Nephron (organoid): ENCODE results near the gene ZNF485.

Experiments used
- H3K27ac Mint-ChIP-seq, 3 experiments: 2 replicates each; pipeline ENCODE4 v1.8.0; 2020; ENCODE audit warnings: mixed read lengths in 3 of 3, mild to moderate bottlenecking in 2 of 3, moderate library complexity in 1 of 3
- H3K27me3 Mint-ChIP-seq: 2 replicates; pipeline ENCODE4 v1.8.0; 2021; ENCODE audit warnings: low read depth, mild to moderate bottlenecking, moderate library complexity, mixed read lengths
- H3K36me3 Mint-ChIP-seq: 2 replicates; pipeline ENCODE4 v1.8.0; 2020; ENCODE audit warnings: low read depth, mixed read lengths
- H3K4me1 Mint-ChIP-seq: 2 replicates; pipeline ENCODE4 v1.8.0; 2020; ENCODE audit warnings: mixed read lengths
- H3K4me3 Mint-ChIP-seq, 3 experiments: 2 replicates each; pipeline ENCODE4 v1.8.0; 2020; ENCODE audit warnings: mild to moderate bottlenecking in 3 of 3, mixed read lengths in 3 of 3, moderate library complexity in 2 of 3
- H3K9me3 Mint-ChIP-seq: 2 replicates; pipeline ENCODE4 v1.8.0; 2020; ENCODE audit warnings: mixed read lengths
- TF ChIP-seq, protein P1 (sequence below), 3 experiments: fragments of 200-600 bp; sonication (generic); IDR thresholded peaks; one replicate each; pipeline ENCODE4 v1.5.0; 2021; ENCODE audit warnings: antibody characterized with exemption in 3 of 3; ENCODE audit not compliant: unreplicated experiment in 3 of 3

ZNF485 gene

DNA sequence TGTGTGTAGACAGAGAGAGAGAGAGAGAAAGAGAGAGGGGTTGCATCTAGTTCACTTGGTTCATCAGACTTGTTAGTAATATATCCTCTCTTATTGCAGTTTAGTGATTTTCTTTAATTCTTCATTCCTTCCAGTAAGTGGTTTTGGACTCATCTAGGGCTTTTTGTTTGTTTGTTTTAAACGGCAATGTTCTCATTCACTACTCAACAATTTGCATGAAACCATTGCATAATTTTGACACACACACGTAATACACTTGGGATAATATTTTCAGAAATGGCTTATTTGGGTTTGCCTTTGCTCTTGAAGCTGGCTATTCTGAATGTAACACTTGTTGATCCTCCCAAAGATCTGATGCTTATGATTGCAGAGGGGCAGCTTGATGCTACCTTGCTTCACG lies 58.8 kb downstream of the ZNF485 start:
- Mint-ChIP-seq H3K4me1 (no peaks in the 10 kb centered on the region), H3K9me3 (peaks cover 3% of the 10 kb centered on the region), H3K36me3 (no peaks in the 10 kb centered on the region), H3K27ac (no peak overlapping the region), H3K27me3 (peaks cover 17% of the 10 kb centered on the region), H3K4me3 (no peak overlapping the region)
- TF ChIP-seq, protein P1, sequence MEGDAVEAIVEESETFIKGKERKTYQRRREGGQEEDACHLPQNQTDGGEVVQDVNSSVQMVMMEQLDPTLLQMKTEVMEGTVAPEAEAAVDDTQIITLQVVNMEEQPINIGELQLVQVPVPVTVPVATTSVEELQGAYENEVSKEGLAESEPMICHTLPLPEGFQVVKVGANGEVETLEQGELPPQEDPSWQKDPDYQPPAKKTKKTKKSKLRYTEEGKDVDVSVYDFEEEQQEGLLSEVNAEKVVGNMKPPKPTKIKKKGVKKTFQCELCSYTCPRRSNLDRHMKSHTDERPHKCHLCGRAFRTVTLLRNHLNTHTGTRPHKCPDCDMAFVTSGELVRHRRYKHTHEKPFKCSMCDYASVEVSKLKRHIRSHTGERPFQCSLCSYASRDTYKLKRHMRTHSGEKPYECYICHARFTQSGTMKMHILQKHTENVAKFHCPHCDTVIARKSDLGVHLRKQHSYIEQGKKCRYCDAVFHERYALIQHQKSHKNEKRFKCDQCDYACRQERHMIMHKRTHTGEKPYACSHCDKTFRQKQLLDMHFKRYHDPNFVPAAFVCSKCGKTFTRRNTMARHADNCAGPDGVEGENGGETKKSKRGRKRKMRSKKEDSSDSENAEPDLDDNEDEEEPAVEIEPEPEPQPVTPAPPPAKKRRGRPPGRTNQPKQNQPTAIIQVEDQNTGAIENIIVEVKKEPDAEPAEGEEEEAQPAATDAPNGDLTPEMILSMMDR (IDR thresholded peaks at IDR 0.05; ENCODE audit: unreplicated experiment in 3 of 3) = no peak

DNA sequence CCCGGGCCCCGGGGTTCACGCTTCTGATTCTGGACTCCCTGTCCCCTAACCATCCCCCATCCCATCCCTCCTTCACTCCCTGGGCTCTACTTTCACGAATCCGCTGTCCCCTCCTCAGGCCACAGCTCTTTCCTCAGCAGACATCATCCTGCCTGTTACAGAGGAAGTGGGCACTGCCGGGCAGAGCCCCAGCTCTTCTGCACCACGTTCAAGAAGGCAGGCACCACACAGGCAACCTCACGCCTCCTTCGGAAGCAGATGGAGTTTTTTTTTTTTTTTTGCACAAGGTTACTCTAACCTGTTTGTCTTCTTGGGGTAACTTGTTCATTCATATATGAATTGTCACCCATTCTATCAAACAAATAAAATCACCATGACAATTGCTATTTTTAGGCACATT lies 60.3 kb downstream of the ZNF485 start:
- H3K27me3 Mint-ChIP-seq = peaks cover 20% of the 10 kb centered on the region
- H3K27ac Mint-ChIP-seq = no peak overlapping the region
- no peaks in the 10 kb centered on the region for H3K36me3 Mint-ChIP-seq
- no peaks in the 10 kb centered on the region for H3K4me1 Mint-ChIP-seq
- H3K9me3 Mint-ChIP-seq = peaks cover 3% of the 10 kb centered on the region
- no peak overlapping the region for H3K4me3 Mint-ChIP-seq
- TF ChIP-seq, protein P1 (IDR thresholded peaks at IDR 0.05; ENCODE audit: unreplicated experiment in 3 of 3) = no peak

DNA sequence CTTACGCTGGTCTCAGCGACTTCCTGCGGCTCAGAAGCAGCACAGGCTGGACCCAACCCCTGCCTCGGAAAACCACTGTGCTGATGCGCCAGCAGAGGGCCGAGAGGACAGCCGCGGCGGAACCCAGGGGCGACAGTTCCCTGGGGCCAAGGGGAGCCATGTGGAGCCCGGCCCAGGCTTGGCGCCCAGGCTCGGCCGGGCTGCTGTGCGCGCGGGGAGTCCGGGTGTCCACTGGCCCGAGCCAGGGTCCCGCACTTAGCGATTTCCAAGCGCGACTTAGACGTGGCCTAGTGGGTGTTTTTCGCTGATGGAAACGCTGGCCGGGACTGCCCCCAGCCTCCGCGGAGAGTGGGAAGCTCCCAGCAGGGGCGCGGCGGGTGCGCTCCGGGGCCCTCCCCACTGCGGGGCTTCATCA lies 61.1 kb downstream of the ZNF485 start:
- Mint-ChIP-seq H3K4me3 (no peak overlapping the region), H3K27me3 (peaks cover 22% of the 10 kb centered on the region), H3K36me3 (no peaks in the 10 kb centered on the region), H3K27ac (no peak overlapping the region), H3K9me3 (peaks cover 3% of the 10 kb centered on the region), H3K4me1 (peaks cover 3% of the 10 kb centered on the region)
- TF ChIP-seq, protein P1 (IDR thresholded peaks at IDR 0.05; ENCODE audit: unreplicated experiment in 3 of 3) = peak in 2 of 3 experiments; percentile 18 to 39
